Liver (tissue), 3 donors: ENCODE results near the gene INSL6.

ENCODE experiments used
- JUND ChIP-seq, 2 donors: IDR thresholded peaks; 2 replicates each; pipeline ENCODE4 v1.6.1; 2016; ENCODE audit warnings: antibody characterized with exemption in 2 of 2
- TAF1 ChIP-seq: conservative IDR thresholded peaks from 2 replicates; pipeline ENCODE4 v1.6.1; 2016; ENCODE audit warnings: antibody characterized with exemption, mild to moderate bottlenecking
- TF ChIP-seq, protein P1 (sequence below): fragments of 150-350 bp; IDR thresholded peaks from 2 replicates; pipeline ENCODE4 v1.5.1; 2017; ENCODE audit warnings: improper control_type of control experiment, low read depth, low read length; ENCODE audit not compliant: missing input control
- donor health status: healthy.
- donor health status: healthy.

DNA sequence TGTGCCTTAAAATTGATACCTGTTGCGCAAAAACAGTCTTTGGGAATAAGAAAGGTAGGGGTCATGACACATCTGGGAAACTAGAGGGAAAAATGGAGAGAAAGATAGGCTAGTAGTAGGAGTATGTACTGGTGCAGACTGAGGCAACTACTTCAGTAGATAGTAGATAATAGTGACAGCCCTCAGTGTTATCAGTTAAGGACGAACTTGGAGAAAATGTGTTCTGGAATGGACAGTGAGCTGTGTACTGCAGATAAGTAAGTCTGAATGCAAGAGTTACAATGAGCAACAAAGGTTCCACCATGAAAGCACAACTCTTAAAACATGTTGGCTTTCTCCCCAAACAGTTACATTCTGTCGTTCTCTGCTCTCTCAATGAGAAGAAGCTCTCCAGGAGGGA is 6.5 kb upstream of the INSL6 start:
- TF ChIP-seq, protein P1, sequence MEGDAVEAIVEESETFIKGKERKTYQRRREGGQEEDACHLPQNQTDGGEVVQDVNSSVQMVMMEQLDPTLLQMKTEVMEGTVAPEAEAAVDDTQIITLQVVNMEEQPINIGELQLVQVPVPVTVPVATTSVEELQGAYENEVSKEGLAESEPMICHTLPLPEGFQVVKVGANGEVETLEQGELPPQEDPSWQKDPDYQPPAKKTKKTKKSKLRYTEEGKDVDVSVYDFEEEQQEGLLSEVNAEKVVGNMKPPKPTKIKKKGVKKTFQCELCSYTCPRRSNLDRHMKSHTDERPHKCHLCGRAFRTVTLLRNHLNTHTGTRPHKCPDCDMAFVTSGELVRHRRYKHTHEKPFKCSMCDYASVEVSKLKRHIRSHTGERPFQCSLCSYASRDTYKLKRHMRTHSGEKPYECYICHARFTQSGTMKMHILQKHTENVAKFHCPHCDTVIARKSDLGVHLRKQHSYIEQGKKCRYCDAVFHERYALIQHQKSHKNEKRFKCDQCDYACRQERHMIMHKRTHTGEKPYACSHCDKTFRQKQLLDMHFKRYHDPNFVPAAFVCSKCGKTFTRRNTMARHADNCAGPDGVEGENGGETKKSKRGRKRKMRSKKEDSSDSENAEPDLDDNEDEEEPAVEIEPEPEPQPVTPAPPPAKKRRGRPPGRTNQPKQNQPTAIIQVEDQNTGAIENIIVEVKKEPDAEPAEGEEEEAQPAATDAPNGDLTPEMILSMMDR, result no peak
- no peak for TF ChIP-seq TAF1
- no peak for TF ChIP-seq JUND (IDR thresholded peaks at IDR 0.05)
